ENCODE measurements around the gene LSM8. TPM values are rescaled to one million over a fixed set of nuclear protein-coding genes. Genes with fewer than 3 reads are reported as not detected.

The LSM8 gene
- total and polyA plus RNA-seq, 3 experiments from 2014 or later = 40.7 to 50.3 (median 46.9) TPM

DNA sequence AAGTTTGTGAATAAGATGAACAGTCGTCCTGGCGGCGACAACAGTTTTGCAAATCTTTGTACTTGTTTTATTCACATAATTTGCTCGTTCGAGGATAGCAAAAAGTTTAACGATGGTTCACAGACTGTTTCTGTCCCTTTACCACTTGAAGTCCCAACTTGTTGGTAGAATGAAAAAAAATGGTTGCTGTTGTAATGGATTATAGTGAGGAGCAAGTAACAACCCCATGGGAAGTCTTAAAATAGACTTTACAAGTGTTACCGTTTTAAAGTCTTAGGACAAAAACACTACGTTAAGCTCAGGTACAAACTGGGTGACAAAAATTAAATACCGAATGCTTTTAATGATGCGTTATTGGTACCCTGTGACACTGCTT lies 589 bp downstream of the LSM8 start:
- H3K4me3 Mint-ChIP-seq = peak overlapping the region; percentile 90 to 99 (median 97)

DNA sequence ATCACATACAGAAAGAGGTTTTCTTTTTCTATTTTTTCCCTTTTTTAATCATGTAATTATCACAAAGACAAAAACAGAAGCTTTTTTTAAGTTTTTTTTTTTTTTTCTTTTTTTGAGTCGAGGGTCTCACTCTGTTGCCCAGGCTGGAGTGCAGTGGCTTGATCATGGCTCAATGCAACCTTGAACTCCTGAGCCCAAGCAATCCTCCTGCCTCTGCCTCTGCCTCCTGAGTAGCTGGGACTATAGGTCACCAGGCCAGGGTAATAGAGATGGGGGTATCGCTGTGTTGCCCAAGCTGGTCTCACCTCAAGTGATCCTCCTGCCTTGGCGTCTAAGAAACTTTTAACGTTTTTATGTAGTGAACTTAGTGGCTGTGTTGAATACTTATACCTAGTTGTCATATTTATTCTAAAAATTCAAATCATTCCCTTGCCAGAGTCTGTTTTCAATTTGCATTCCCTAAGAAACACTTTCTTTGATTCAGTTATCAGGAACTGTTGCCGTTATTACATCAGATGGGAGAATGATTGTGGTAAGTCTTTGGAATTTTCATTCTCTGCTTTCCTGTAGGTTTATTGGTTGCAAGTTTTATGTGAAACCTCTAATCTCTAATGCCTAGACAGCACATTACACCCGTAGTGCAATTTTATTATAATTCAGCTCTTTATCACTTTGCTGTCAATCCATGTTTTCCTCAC lies 1.3 kb downstream of the LSM8 start:
- CTCF ChIA-PET = interaction anchor here (1.7 kb wide), 1 partner anchor 10 kb away, joined by 4 read pairs; no protein-coding TSS in a partner anchor
- peak overlapping the region; percentile 90 for H3K4me3 ChIP-seq (ENCODE audit: low read length)
- H3K9me3 Mint-ChIP-seq = no peaks in the 10 kb centered on the region

More for the DNA sequence above, 589 bp downstream of the LSM8 start:
- Histone ChIP-seq H3K4me3 (ENCODE audit: low read length) (peak overlapping the region; percentile 90), H3K9me3 (ENCODE audit: low read length) (no peaks in the 10 kb centered on the region), H3K27ac (ENCODE audit: low read depth, low read length) (peak overlapping the region; percentile 95), H3K27me3 (ENCODE audit: insufficient read depth, low read length, poor library complexity, severe bottlenecking) (no peaks in the 10 kb centered on the region), H3K4me1 (ENCODE audit: insufficient read depth, low read length) (peaks cover 39% of the 10 kb centered on the region), H3K36me3 (ENCODE audit: insufficient read depth, low read length) (peaks cover 11% of the 10 kb centered on the region)
- H3K36me3 Mint-ChIP-seq = peaks cover 2 to 41% (median 4%) of the 10 kb centered on the region in 3 donors
- H3K27ac Mint-ChIP-seq = peak overlapping the region; percentile 97 to 100 (median 99)
- no peaks in the 10 kb centered on the region for H3K9me3 Mint-ChIP-seq
- peaks cover 43 to 55% (median 52%) of the 10 kb centered on the region in 3 donors for H3K4me1 Mint-ChIP-seq
- DNase-seq = no peak
- ChIA-PET POLR2A (no interaction called here), CTCF (interaction anchor here (1.7 kb wide), 1 partner anchor 11 kb away, joined by 4 read pairs; no protein-coding TSS in a partner anchor)
- no peaks in the 10 kb centered on the region for H3K27me3 Mint-ChIP-seq

DNA sequence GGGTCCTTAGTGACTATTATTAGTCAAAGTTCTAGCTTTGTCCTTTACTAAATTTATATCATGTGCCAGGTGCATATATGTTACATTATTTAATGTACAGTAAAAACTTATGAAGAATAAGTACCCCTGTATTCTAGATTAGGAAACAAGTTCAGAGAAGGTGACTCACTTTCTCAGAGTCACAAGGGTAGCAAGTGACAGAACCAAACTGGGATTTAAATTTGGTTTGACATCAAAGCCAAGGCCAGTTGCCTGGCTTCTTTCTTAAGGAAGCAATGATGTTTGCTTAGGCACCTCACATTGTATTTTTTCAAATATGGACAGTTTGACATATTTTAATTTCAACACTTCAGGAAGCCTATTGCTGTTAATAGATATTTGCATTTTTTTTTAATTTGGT lies 2.5 kb downstream of the LSM8 start:
- H3K4me3 ChIP-seq (ENCODE audit: low read length) = no peak overlapping the region
- no peaks in the 10 kb centered on the region for H3K27me3 ChIP-seq (ENCODE audit: insufficient read depth, low read length, poor library complexity, severe bottlenecking)
- H3K4me1 ChIP-seq (ENCODE audit: insufficient read depth, low read length) = peaks cover 39% of the 10 kb centered on the region
- H3K36me3 ChIP-seq (ENCODE audit: insufficient read depth, low read length) = peaks cover 16% of the 10 kb centered on the region
- Mint-ChIP-seq H3K27ac (peak overlapping the region in 3 of 8 donors; percentile 37 to 61 (median 55)), H3K9me3 (no peaks in the 10 kb centered on the region), H3K4me1 (peaks cover 45 to 58% (median 56%) of the 10 kb centered on the region in 3 donors), H3K36me3 (peaks cover 0 to 52% (median 2%) of the 10 kb centered on the region in 3 donors), H3K27me3 (no peaks in the 10 kb centered on the region), H3K4me3 (peak overlapping the region in 5 of 7 donors; percentile 21 to 99 (median 96))
- ChIA-PET POLR2A (no interaction called here), CTCF (no interaction called here)
- H3K9me3 ChIP-seq (ENCODE audit: low read length) = no peaks in the 10 kb centered on the region
- no peak overlapping the region for H3K27ac ChIP-seq (ENCODE audit: low read depth, low read length)
- no peak for DNase-seq

More for the DNA sequence above, 1.3 kb downstream of the LSM8 start:
- H3K27me3 ChIP-seq (ENCODE audit: insufficient read depth, low read length, poor library complexity, severe bottlenecking) = no peaks in the 10 kb centered on the region
- H3K27ac ChIP-seq (ENCODE audit: low read depth, low read length) = peak overlapping the region; percentile 95
- no peaks in the 10 kb centered on the region for H3K9me3 ChIP-seq (ENCODE audit: low read length)
- peaks cover 39% of the 10 kb centered on the region for H3K4me1 ChIP-seq (ENCODE audit: insufficient read depth, low read length)
- Mint-ChIP-seq H3K27ac (peak overlapping the region; percentile 13 to 100 (median 84)), H3K27me3 (no peaks in the 10 kb centered on the region), H3K4me1 (peaks cover 45 to 58% (median 56%) of the 10 kb centered on the region in 3 donors), H3K36me3 (peaks cover 0 to 47% (median 2%) of the 10 kb centered on the region in 3 donors), H3K4me3 (peak overlapping the region; percentile 90 to 99 (median 97))
- POLR2A ChIA-PET = no interaction called here
- DNase-seq = no peak
- H3K36me3 ChIP-seq (ENCODE audit: insufficient read depth, low read length) = peaks cover 15% of the 10 kb centered on the region

DNA sequence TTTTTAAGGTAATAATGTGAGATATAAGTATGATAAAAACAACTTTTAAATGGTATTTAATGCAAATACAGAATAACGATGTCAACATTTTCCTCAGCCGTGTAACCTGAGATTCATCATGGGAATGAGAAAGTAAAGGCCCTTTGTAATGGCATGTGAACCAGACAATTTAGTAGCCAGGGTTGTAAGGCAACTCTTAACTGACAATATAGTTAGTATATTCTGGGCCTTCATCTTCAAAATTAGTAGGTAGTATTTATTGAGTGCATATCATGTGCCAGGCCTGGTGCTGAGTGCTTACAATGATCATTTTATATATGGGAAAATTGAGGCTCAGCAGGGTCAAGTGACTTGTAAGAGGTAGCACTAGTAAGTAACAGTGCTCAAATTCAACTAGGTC lies 10.6 kb downstream of the LSM8 start:
- H3K27ac ChIP-seq (ENCODE audit: low read depth, low read length) = no peak overlapping the region
- H3K27ac Mint-ChIP-seq = peak overlapping the region in 1 of 8 donors; percentile 15
- CTCF ChIA-PET = interaction anchor here (1.1 kb wide), 1 partner anchor 9 kb away, joined by 4 read pairs; no protein-coding TSS in a partner anchor

DNA sequence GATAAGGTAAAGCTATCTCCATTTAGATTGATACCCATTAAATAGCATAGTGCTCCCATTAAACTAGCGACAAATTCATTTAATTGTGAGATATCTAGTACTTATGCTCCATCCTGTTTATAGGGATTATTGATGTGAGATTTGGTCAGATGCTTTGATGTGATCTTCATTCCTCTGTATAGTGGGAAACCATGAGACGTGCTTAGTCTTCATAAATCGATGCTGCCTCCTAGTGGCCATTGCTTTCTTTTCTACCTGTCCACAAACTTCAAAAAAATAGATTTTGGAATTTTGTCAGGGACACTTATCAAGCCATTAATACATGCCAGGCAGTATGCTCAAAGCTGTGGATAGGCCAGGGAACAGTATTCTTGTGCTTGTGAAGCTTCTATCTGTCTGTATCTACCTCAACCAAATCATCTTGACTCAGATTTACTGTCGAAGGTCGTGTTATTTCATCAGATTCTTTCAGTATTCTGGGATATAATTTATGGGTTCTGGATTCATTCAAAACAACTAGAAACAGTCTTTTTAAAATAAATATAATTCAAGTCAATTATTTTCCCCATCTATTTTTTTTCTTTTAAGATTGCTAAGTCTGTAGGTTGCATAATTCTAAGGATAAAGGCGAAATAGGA lies 12.0 kb downstream of the LSM8 start:
- H3K9me3 Mint-ChIP-seq = no peaks in the 10 kb centered on the region
- CTCF ChIA-PET = interaction anchor here (0.9 to 1.5 kb wide), 3 partner anchors 11 to 27 kb away, joined by 3 to 4 read pairs (median 3); no protein-coding TSS in a partner anchor

More for the DNA sequence above, 10.6 kb downstream of the LSM8 start:
- H3K4me3 ChIP-seq (ENCODE audit: low read length) = no peak overlapping the region
- H3K27me3 ChIP-seq (ENCODE audit: insufficient read depth, low read length, poor library complexity, severe bottlenecking) = no peaks in the 10 kb centered on the region
- H3K4me1 Mint-ChIP-seq = peaks cover 4 to 9% (median 8%) of the 10 kb centered on the region in 3 donors
- H3K27me3 Mint-ChIP-seq = no peaks in the 10 kb centered on the region
- H3K36me3 Mint-ChIP-seq = peaks cover 0 to 30% (median 2%) of the 10 kb centered on the region in 3 donors
- POLR2A ChIA-PET = no interaction called here
- DNase-seq = no peak
- H3K9me3 ChIP-seq (ENCODE audit: low read length) = no peaks in the 10 kb centered on the region
- peaks cover 5% of the 10 kb centered on the region for H3K36me3 ChIP-seq (ENCODE audit: insufficient read depth, low read length)
- no peak overlapping the region for H3K4me3 Mint-ChIP-seq
- no peaks in the 10 kb centered on the region for H3K9me3 Mint-ChIP-seq
- no peaks in the 10 kb centered on the region for H3K4me1 ChIP-seq (ENCODE audit: insufficient read depth, low read length)

DNA sequence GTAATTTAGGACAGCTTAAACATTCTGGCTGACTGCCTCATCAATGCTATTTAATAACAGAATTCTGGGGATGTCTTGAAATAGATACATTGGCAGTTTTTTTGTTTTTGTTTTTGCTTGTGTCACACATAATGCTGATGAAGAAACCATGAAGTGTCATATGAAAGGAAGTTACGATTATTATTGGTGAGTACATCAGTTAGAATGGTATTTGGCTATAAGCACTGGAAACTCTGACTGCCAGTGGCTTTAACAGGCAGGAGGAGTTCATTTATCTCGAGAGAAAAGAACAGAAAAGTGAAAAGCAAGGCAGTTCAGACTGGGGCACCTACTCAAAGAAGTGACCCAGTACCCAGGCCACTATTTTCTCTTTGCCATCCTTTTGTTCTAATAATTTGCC lies 18.1 kb downstream of the LSM8 start:
- Histone ChIP-seq H3K27me3 (ENCODE audit: insufficient read depth, low read length, poor library complexity, severe bottlenecking) (no peaks in the 10 kb centered on the region), H3K9me3 (ENCODE audit: low read length) (no peaks in the 10 kb centered on the region), H3K27ac (ENCODE audit: low read depth, low read length) (no peak overlapping the region), H3K4me1 (ENCODE audit: insufficient read depth, low read length) (no peaks in the 10 kb centered on the region), H3K4me3 (ENCODE audit: low read length) (no peak overlapping the region), H3K36me3 (ENCODE audit: insufficient read depth, low read length) (no peaks in the 10 kb centered on the region)
- ChIA-PET POLR2A (no interaction called here), CTCF (no interaction called here)
- DNase-seq = no peak
- Mint-ChIP-seq H3K36me3 (no peaks in the 10 kb centered on the region), H3K4me1 (no peaks in the 10 kb centered on the region), H3K9me3 (no peaks in the 10 kb centered on the region), H3K27ac (no peak overlapping the region), H3K4me3 (no peak overlapping the region), H3K27me3 (no peaks in the 10 kb centered on the region)

More for the DNA sequence above, 12.0 kb downstream of the LSM8 start:
- DNase-seq = peak; percentile 27 to 59 (median 40)
- H3K4me3 ChIP-seq (ENCODE audit: low read length) = no peak overlapping the region
- no peaks in the 10 kb centered on the region for H3K27me3 ChIP-seq (ENCODE audit: insufficient read depth, low read length, poor library complexity, severe bottlenecking)
- no peaks in the 10 kb centered on the region for H3K4me1 ChIP-seq (ENCODE audit: insufficient read depth, low read length)
- Mint-ChIP-seq H3K27ac (peak overlapping the region in 2 of 8 donors; percentile 9 to 50), H3K36me3 (peaks cover 0 to 24% (median 2%) of the 10 kb centered on the region in 3 donors), H3K4me1 (peaks cover 3 to 5% (median 4%) of the 10 kb centered on the region in 3 donors), H3K4me3 (no peak overlapping the region), H3K27me3 (no peaks in the 10 kb centered on the region)
- H3K36me3 ChIP-seq (ENCODE audit: insufficient read depth, low read length) = no peaks in the 10 kb centered on the region
- H3K9me3 ChIP-seq (ENCODE audit: low read length) = no peaks in the 10 kb centered on the region
- H3K27ac ChIP-seq (ENCODE audit: low read depth, low read length) = no peak overlapping the region
- POLR2A ChIA-PET = no interaction called here

DNA sequence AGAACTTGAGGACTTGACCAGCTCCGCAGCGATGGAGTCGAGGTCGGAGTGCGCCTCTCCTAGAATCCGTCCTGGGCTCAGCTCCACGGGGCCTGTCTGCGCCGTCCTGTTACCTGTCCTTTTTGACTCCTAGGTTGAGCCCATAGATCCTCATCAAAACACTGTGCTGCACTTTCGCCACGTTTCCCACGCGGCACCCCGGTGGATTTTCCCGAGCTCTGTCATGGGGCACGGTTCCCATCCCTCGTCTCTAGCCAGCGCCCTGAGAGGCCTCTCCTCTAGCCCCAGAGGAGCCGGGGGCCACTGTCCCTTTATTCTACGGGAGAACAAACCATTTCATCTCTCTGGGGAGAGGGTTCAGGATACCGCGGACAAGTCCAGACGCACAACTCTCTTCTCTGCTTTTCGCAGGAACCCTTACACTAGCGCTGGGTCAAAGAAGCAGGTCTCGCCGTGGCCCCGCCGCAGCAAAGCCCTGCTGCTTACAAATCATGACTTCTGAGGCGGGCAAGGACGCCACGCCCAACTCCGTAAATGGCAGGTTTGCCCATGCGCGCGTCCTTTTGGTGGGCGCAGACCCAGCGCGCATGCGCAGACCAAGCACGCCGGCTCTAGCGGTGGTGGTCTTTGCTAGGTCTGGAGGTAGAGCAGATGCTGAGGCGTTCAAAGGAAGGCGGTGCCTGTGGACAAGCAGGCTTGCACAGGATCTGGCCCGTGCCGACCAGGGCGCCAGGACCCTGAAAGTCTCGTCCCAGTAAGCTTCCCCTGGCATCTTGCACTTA lies 30.3 kb downstream of the LSM8 start:
- POLR2A ChIA-PET = no interaction called here
- DNase-seq = peak; percentile 46 to 91 (median 78)
- peaks cover 17 to 26% (median 17%) of the 10 kb centered on the region in 3 donors for H3K4me1 Mint-ChIP-seq
- peaks cover 0 to 1% of the 10 kb centered on the region in 2 donors for H3K27me3 Mint-ChIP-seq
- H3K36me3 Mint-ChIP-seq = peaks cover 0 to 5% (median 0%) of the 10 kb centered on the region in 3 donors
- H3K9me3 Mint-ChIP-seq = no peaks in the 10 kb centered on the region
- peak overlapping the region; percentile 58 to 92 (median 79) for H3K27ac Mint-ChIP-seq
- no peaks in the 10 kb centered on the region for H3K27me3 ChIP-seq (ENCODE audit: insufficient read depth, low read length, poor library complexity, severe bottlenecking)
- no peaks in the 10 kb centered on the region for H3K9me3 ChIP-seq (ENCODE audit: low read length)
- no peak overlapping the region for H3K27ac ChIP-seq (ENCODE audit: low read depth, low read length)
- H3K36me3 ChIP-seq (ENCODE audit: insufficient read depth, low read length) = no peaks in the 10 kb centered on the region
- peak overlapping the region; percentile 71 for H3K4me3 ChIP-seq (ENCODE audit: low read length)
- peaks cover 5% of the 10 kb centered on the region for H3K4me1 ChIP-seq (ENCODE audit: insufficient read depth, low read length)
- CTCF ChIA-PET = no interaction called here
- H3K4me3 Mint-ChIP-seq = peak overlapping the region; percentile 82 to 95 (median 93)
